Measurements from ENCODE around the gene CNTNAP2. TPM values are rescaled to one million over a fixed set of nuclear protein-coding genes. Genes with fewer than 3 reads are reported as not detected.
A peak's percentile ranks its signal among the peaks of the same experiment; 100 is the strongest.
"Not testable (repeated sequence)": the region's sequence is repeated elsewhere in the genome, so short reads cannot be mapped to it uniquely, and the experiment has no call there.

Gene CNTNAP2
- total RNA-seq, 1 donor from 2014 or later = 110 TPM

DNA sequence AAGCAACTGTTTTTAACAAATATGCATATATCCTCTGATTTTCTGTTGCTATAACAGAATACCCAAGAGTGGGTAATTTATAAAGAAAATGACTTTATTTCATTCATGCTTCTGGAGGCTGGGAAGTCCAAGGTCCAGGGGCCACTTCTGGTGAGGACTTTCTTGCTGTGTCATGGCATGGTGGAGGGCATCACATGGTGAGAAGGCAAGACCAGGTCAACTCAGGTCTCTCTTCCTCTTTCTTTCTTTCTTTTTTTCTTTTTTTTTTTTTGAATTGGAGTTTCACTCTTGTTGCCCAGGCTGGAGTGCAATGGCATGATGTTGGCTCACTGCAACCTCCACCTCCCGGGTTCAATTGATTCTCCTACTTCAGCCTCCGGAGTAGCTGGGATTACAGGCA, 2170.9 kb downstream of the CNTNAP2 start:
- DNase-seq (ENCODE audit: low spot score in 2 of 2) = no peak
- no peak for FAIRE-seq

DNA sequence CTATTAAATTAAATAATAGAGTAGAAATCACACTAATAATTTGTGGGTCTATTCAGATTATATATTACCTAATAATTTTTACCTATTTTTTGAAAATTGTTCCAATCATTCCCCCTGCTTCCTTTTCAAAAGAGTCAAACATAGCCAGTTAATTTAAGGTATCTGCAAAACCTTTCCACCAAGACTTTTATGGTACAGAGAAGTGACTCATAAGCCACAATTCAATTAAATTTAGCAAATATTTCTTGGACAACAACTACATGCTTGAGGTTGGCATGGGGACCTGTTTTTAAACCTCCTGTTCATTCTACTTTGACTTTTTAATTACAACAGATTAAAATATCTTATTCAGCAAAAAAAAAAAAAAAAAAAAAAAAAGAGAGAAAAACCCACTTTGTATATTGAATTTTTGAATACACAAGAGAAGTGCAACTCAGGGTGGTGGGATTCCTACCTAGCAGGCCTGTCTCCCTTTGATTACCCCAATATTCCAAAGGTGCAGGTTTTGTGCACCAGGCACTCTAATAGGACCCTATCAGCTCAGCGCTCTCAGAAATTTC, 2172.1 kb downstream of the CNTNAP2 start:
- FAIRE-seq = no peak

DNA sequence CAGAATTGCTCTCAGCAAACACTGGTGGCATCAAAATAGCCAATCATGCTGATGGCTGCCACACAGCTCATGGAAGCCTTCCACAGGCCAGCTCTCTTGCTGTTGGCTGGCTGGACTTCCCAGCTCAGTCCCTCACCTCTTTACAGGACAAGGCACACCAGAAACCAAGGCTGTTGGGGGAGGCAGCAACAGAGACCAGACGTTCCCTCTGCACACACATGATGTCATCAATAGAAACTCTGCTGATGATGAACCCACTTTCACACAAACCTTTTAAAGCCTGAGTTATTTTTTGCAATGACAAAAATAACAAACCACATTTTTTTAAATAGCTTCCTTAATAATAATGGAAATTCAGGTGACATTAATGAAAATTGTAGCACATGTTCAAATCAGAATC, 2173.0 kb downstream of the CNTNAP2 start:
- FAIRE-seq = no peak
- DNase-seq (ENCODE audit: low spot score in 2 of 2) = no peak

More for the DNA sequence above, 2172.1 kb downstream of the CNTNAP2 start:
- no peak for DNase-seq (ENCODE audit: low spot score in 2 of 2)

DNA sequence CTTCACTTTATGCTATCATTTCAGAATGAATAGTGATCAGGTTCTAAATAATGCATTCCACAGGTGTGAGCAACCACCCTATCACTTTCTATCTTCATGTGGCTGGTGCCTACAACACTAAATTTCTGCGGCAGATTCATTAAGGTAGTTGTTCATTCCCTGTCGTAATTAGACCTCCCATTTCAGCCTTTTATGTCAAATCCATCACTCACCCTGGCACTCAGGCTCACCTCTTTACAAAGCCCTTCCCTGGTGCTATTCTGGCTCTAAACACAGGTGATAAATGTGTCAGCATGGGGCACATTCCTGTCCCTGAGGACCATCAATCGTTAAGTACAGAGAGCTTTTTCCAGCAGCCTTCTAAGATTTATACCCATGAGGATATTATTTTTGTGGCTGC, 2173.9 kb downstream of the CNTNAP2 start:
- FAIRE-seq (no peak), DNase-seq (ENCODE audit: low spot score in 2 of 2) (no peak)

DNA sequence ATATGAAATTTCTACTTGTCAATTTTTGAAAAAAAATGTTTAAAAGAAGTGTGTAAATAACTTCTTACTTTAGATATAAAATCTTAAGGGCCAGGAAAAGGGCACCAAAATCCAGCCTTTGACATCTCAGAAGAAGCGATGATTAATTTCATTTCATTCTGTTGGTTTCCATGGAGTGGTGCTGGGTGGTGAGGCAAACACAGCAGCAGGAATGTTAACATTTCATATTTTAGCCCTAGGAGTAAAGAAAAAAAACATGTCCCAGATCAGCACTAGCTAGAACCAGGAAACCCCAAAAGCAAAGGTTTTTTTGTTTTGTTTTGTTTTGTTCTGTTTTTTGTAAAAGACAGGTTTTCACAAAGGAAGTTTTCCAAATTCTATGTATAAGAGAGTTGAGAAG, 2175.2 kb downstream of the CNTNAP2 start:
- DNase-seq (ENCODE audit: low spot score in 2 of 2) (no peak), FAIRE-seq (no peak)

DNA sequence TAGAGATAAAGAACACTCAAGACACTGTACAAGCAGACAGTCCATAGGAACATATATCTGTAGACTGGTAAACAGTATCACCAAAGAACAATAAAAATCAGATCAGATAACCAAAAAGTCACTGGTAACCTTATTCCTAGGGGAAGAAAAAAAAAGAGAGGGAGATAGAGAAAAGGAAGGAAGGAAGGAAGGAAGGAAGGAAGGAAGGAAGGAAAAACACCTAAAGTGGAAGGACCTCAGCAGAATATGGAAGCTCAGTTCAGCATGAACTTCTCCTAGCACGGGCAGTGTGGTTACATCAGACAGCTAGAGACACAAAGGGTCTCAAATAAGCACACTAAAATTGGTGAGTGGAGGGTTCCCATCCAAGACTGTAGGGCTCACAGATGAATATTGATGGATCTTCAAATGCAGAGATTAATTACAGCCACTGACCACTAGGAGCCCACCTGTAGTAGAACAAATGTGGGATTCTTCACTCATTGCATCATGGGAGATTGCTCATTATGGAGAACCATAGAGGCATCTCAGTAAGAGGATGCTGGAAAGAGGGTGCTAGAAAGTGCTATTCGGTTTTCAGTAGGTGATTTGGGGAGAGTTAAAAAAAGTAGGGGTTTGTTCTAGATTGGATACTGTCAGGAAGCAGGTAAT, 2180.5 kb downstream of the CNTNAP2 start:
- FAIRE-seq (no peak), DNase-seq (ENCODE audit: low spot score in 2 of 2) (no peak)

DNA sequence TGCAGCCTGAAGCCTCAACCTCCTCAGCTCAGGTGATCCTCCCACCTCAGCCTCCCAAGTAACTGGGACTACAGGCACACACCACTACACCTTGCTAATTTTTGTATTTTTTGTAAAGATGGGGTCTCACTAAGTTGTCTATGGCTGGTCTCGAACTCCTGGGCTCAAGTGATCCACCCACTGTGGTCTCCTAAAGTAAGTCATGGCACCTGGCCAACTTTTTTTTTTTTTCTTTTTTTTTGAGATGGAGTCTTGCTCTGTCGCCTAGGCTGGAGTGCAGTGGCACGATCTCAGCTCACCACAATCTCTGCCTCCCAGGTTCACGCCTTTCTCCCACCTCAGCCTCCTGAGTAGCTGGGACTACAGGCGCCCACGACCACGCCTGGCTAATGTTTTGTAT, 2182.2 kb downstream of the CNTNAP2 start:
- not testable (repeated sequence) for DNase-seq (ENCODE audit: low spot score in 2 of 2); FAIRE-seq

DNA sequence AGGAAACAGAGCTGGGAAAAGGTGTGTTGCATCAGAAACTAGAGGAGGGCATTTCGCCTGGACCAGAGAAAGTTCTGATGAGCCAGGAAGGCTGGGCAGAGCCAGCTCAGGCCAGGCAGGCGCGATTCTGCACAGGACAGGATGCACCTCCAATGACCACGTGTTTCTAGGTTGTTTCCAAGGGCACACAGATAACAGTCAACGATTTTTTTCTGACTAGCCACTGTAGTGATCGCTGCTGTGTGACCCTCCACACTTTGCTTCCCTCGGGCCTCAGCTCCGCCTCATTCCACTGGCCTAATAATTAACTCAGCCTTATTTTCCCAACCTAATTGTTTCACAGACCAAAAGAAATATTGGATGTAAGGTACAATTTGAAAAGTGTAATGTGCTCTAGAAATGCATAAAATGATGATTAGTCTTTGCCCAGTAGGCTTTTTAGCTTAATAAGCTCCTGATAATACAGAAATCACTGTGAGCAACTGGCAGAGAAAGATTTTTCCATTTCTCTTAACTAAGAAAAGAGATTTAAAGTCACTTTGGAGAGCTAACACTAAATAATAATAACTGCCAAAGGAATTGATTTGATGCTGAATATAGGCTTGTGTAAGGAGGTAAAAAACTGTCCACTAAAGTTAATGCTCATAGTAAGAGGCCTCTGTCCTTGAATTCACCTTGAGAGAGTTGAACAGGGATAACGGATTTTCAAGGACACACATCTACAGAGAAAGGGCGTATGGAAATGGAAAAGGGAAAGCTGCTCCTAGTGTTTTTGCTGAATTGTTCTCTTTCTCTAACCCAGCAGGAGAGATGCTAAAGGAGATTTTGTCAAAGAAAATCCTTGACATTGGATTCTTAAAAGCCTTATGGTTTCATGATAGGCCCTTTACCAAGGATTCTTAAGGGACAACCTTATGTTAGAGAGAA, 2183.0 kb downstream of the CNTNAP2 start:
- FAIRE-seq = no peak
- no peak for DNase-seq (ENCODE audit: low spot score in 2 of 2)

DNA sequence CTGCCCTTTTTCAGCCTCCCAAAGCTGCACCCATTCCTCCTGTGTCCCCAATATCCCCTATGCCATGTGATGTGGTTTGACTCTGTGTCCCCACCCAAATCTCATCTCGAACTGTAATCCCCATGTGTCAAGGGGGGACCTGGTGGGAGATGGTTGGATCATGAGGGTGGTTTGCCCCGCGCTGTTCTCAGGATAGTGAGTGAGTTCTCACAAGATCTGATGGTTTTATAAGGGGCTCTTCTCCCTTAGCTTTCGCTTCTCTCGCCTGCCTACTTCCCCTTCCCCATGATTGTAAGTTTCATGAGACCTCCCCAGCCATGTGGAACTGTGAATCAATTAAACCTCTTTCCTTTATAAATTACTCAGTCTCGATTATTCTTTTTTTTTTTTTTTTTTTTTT, 2185.8 kb downstream of the CNTNAP2 start:
- not testable (repeated sequence) for DNase-seq (ENCODE audit: low spot score in 2 of 2); FAIRE-seq

DNA sequence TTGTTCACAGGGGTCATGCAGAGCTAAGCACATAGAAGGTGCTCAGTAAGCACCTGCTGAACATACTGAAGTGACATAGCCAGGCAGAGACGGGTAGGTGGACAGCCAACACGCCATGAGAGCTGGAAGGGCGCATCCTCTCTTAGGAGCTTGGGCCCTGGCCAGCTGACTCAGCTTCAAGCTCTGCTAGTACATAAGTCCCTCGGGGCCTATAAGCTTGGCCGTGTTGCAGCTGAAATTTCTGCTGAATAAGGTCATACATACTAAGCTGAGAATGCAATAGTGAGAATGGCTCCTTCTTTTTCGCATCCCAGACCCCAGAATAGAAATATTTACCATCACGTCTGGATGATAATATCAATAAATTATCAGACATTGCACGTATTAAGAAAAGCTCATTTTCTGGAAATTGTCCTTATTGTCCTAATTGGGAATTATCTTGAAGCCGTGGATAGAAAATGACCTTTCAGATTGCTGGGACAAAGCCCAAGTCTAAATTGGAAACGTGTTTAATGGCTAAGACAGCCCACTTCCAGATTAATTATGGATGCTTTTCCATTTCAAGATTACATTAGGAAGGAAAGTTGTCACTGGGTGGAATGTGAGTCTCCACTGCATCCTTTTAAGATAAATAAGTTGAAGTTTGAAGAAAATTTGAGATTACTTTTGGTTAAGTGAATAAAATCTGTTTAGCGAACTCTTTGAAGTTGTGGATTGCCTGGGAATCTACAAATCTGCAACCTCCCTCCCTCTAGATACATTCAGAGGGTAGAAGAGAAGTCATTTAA, 2186.9 kb downstream of the CNTNAP2 start:
- FAIRE-seq = no peak

DNA sequence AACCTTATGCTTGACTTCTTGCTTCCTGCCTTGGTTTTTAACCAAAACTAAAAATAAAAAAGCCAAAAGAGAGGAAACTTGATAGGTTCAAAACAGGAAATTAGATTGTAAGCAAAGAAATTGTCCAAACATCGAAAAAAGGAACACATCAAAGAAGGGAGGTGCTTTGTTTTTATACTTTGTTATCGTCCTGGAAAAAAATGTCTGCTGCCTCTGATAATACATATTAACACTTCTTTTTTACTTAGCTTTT, 2187.4 kb downstream of the CNTNAP2 start:
- DNase-seq (ENCODE audit: low spot score in 2 of 2) (no peak), FAIRE-seq (no peak)

More for the DNA sequence above, 2186.9 kb downstream of the CNTNAP2 start:
- DNase-seq (ENCODE audit: low spot score in 2 of 2) = peak in 1 of 2 donors; percentile 26

DNA sequence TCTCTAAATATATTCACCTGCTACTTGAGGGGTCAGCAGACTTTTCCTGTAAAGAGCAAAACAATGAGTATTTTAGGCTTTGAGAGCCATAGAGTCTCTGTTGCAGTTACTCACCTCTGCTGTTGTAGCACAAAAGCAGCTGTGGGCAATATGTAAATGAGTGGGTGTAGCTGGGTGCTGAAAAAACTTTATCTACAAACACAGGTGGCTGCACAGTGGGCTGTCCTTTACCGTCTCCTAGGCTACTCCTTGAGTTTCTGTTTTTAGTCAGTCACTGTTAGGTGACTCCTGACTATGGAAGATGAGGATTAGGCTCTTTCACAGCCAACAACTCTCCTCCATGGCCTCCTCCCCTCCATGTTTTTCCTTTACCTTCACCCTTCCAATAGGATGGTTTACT, 2187.9 kb downstream of the CNTNAP2 start:
- FAIRE-seq = no peak
- no peak for DNase-seq (ENCODE audit: low spot score in 2 of 2)

DNA sequence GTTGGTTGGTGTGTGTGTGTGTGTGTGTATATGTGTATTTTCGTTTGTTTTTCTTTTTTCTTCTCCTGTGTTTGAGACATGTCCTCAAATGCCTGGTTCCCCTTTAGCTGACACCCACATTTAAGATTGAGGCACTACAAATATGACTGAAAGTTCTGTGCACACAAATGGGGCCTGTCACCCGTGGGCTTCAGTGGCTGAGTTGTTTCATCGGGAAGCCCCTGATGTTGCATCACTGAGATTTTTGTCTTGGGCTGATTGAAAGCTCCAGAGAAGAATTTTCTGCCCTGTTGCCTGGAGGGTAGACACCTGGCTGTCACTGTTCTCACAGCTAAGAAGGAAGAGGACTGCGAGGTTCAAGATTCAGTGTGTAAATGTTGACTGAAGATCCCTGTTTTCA, 2190.2 kb downstream of the CNTNAP2 start:
- FAIRE-seq (no peak), DNase-seq (ENCODE audit: low spot score in 2 of 2) (no peak)

DNA sequence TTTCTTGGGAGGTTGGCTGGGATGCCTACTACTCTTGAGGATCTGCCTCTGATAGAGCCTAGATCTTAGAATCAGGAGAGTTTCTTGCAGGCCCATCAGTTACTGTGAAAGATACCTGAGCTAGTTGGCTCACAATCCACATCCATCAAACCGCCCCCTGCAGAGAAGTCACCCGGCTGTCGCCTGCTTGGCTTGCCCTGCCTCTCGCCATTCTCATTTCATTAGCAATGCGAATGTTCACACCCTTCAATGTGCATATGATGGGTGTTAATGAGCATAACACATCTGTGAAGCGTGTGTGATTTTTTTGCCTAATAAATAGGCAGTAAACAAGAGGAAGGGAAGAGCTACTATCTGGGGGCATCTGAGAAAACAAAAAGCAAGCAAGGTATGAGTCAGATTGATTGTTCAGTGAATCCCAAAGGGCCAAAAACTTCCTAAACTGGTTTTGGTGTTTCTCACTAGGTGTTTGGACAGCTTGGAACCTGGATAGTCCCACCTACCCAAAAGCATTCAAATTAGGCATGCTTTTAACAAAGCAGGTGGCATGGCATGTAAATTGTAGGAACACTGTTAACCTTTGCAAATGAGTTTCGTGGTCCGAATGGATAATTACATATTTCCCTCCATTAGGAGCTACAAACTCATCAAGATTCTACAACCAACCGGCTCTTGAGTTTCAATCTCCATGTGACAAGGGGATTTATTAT, 2201.7 kb downstream of the CNTNAP2 start:
- DNase-seq (ENCODE audit: low spot score in 2 of 2) (no peak), FAIRE-seq (no peak)

DNA sequence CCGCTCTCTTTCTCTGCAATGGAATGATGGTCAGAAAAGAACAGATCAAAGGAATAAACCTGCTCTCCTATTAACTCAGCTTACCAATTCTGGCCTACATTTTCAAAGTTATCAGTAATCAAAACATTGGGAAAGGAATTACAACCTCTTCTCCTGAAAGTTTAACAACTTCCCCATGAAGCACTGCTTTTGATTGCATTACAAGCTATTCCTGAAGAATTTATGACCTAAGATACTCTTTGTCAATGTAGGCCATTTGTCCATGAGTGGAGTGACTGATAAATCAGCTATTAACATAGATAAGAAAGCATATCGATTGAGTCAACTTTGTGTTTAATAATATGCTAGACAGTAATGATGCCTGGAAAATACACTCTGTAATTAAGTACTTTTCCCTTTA, 2202.2 kb downstream of the CNTNAP2 start:
- FAIRE-seq = no peak

DNA sequence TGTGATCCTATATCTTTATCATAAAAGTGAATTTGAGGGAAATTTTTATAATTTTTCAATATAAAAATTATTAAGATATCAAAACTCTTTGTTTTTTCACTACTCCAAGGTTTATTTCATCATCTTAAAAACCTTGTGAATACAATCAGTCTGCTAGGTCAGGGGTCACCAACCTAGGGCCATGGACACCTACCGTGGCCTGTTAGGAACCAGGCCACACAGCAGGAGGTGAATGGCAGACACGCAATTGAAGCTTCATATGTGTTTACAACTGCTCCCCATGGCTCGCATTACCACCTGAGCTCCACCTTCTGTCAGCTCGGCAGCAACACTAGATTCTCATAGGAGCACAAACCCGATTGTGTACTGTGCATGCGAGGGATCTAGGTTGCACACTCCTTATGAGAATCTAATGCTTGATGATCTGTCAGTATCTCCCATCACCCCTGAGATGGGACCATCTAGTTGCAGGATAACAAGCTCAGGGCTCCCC, 2202.8 kb downstream of the CNTNAP2 start:
- FAIRE-seq = no peak

More for the DNA sequence above, 2202.2 kb downstream of the CNTNAP2 start:
- no peak for DNase-seq (ENCODE audit: low spot score in 2 of 2)

DNA sequence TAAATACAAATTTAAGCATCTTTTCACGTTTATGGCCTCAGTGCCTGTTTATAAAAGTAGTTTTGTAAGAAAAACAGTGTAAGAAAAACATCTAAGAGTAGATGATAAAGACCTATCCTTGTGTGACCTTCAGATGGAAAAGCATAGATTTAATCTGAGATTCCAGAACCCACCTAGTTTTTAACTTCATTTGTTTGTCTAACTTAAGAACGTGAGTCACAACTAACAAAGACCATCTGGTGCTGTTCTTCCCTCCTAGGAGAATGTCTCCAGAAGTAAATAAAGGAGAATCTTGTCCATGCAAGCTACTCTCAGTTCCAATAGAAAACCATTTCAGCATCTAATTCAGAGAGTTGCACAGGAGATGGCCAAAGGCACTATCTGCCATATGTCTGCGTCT, 2208.6 kb downstream of the CNTNAP2 start:
- FAIRE-seq = no peak
- peak in 1 of 2 donors; percentile 11 for DNase-seq (ENCODE audit: low spot score in 2 of 2)

More for the DNA sequence above, 2202.8 kb downstream of the CNTNAP2 start:
- no peak for DNase-seq (ENCODE audit: low spot score in 2 of 2)

DNA sequence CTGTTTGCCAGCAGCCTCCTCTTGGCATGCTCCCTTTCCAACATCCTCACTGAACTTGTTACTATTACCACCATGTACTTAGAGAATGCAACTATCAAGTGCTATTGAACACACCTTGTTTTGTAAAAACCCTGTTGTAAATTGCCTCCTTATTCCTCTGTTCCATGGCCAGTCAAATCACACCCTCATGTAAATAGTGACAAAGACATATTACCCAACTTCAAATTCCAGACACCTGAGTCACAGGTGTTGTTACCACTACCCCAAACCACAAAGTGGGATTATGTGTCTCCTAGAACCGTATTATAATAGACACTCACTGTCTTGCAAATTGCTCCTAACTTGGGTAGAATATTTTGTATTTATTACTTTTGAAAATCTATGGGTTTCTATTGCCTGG, 2210.8 kb downstream of the CNTNAP2 start:
- DNase-seq (ENCODE audit: low spot score in 2 of 2) = no peak
- no peak for FAIRE-seq

DNA sequence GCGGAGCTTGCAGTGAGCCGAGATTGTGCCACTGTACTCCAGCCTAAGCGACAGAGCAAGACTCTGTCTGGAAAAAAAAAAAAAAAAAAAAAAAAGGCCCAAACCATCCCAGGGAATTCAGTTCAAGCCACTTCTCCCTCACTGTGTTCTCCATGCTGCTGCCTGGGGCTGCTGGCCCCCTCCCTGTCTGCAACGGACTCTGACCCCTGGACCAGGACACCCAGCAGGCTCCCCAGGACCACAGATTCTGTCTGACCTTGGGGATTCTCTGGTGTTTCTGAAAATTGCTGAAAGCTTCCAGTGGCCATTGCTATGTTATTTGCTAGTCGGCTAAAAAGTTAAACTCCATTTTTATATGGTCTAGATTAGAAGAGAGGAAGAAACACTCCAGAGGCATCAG, 2212.3 kb downstream of the CNTNAP2 start:
- FAIRE-seq = no peak
- DNase-seq (ENCODE audit: low spot score in 2 of 2) = no peak

All from frontal cortex (tissue), 4 donors.